HL-60/S4 treated with phorbol 12-myristate 13-acetate at 8.2 ng/mL for 4 days and 3 days (cell line): ENCODE results near the gene ATXN7L1.

Experiments used
- in situ Hi-C: fragments of 300-500 bp; cut with MboI; formaldehyde crosslinking; loops from 2 replicates; pipeline ENCODE4 v1.15.0; 2022; ENCODE audit warnings: low sequenced_read_pairs

ATXN7L1 gene

DNA sequence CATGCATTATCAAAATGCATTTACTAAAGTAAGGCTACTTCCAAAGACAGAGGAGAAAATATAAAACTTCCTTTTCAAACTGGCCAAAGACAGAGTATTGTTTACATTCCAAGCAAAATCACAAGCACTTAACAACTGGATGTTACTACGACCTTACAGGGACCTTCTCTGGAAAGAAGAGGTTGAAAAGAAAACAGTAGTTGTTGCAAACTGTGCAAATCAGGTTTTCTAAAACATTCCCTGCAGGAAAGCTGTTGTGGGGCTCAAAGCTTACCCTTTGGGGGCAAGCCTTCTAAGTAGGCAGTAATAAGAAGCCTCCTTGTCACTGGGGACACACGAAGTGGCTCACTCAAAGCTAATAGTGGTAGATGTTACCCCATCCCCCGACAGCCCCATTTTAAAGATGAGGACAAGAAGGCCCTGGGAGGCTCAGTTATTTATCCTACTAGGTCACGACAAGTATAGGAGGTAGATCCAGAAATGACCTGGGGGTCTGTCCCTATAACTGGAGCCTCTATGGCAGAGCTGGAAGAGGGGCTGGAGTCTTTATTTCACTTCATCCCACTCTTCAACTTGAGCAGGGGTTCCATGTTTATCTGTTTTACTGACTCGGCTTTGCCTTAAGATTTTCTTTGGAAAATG lies 46.6 kb downstream of the ATXN7L1 start:
- in situ Hi-C loops: no loop called here

DNA sequence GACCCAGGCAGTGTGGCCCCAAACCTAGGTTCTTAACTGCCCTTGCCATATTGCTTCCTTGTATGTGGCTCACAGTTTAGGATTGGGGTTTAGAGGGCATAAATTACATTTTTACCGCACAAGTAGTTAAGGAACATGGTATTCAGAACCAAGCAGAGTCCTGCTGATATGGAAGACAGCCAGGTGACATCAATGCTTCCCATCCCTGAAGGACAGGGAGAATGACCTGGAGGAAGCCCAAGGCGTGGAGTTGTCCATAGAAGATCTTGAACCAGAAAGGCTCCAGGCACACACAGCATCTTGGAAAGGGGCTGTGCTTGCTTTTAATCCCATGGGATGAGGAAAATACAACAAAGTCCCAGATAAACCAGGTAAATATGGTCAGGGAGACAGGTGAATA lies 48.3 kb downstream of the ATXN7L1 start:
- in situ Hi-C loops: no loop called here

DNA sequence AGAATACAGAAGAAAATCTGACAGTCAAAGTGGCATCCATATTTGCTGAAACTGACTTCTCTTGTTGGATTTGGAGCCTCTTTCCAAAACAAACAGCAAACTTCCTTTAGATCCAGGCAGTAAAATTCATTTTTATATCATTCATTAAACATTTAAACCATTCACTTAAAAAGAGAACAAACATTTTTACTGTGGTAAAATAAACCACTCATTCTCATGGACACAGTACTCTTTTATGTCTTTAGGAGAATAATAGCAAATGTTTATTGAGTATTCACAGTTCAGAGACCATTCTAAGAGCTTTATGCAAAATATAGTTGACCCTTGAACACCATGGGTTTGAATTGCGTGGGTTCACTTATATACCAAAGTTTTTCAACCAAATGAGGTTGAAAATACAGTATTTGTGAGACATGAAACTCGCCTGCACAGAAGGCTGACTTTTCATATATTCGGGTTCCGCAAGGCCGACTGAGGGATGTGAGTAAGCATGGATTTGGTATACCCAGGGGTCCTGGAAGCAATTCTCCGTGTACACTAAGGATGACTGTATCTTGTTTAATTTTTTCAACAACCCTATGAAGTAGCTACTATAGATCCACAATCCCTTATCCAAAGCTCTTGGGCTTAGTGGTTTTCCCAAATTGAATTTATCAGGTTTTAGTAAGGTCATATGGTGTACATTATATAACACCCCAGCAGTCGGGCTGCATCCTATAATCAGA lies 49.1 kb downstream of the ATXN7L1 start:
- in situ Hi-C loops: no loop called here

DNA sequence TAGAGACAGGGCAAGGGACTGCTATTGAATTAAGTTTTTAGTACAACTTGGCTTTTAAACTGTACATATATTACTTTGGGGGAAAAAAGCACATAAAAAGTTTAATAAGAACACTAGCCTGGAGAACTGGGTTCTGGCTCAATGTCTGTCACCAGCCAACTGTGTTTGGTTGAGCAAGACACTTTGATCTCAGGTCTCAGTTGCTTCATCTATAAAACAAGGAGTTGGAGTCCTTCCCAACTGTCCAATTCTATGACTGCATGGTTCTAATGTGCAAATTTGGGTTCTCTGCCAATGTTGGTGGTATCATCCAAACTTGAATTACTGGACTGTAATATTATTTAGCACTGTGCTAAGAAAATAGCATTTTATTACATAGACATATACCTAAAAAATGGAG lies 50.3 kb downstream of the ATXN7L1 start:
- in situ Hi-C loops: no loop called here

DNA sequence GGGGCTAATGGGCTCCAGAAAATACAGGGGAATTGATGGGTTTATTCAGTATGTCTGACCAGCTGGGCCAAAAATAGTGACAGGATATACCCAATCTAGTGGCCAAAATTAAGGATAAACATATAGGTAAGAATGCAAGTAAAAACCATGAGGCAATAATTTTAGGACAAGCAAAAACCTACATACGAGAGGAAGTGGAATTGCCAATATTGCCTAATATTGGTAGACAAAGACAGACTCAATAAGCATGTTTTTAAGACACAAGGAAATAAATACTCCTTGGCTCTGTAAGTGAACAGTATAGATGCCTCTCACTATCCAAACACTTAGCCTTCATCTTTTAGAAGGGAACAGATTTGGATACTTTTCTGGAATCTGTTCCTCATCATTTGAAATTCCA lies 51.0 kb downstream of the ATXN7L1 start:
- in situ Hi-C loops: no loop called here

DNA sequence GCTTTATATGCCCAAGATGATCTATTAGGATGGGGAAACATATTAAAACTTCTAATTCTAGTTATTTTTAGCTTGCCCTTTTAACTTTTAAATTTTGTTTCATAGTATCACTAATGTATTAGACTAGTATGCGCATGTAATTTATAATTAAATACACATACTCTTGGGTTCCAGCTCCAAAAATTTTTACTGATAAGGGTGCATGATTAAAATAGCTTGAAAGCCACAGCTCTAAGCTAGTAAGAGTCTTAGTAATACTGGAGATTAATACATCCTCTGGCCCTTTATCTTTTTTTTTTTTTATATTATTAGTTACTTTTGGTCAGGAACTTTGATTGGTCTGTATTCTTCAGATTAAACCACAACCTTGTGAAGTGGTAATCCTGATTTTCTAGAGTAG lies 53.6 kb downstream of the ATXN7L1 start:
- in situ Hi-C loops: no loop called here

DNA sequence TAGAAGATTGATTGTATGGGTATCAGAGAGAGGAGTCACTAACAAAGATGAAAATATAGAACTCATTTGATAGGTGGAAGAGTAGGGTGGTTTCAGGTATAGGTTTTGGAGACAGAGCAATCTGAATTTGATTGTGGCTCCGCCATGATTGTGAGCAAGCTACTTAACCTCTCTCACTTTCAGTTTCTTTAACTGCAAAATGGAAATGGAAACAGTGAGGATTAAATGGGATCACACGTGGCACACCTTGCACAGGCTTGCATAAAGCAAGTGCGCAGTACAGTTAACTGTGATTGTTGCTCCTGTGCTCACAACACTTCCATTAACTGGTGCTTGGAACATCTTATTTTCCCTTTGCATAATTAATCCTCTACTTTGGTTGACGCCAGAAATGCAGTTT lies 54.9 kb downstream of the ATXN7L1 start:
- in situ Hi-C loops: no loop called here

DNA sequence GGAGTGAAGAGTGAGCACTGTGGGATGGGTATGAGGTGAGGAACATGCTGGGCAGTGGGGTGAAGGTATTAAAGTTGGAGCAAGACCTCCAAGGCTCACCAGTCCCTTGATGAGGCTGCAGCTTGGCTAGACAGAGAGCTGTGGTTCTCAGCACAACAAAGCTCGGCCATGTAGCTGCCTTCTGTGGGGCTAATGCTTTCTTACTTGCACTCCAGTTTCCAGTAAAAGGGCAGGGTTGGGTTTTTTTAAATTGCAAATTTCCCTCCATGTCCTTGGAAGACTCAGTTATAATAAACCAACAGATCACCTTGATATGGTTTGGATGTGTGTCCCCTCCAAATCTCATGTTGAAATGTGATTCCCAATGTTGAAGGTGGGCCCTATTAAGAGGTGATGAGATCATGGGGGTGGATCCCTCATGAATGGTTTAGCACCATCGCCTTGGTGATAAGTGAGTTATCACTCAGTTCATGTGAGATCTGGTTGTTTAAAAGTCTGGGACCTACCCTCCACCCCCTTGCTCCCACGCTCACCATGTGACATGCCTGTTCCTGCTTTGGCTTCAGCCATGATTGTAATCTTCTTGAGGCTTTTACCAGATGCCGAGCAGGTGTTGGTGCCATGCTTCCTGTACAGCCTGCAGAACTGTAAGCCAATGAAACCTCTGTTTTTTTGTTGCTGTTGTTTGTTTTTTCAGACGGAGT lies 55.9 kb downstream of the ATXN7L1 start:
- in situ Hi-C loops: no loop called here

DNA sequence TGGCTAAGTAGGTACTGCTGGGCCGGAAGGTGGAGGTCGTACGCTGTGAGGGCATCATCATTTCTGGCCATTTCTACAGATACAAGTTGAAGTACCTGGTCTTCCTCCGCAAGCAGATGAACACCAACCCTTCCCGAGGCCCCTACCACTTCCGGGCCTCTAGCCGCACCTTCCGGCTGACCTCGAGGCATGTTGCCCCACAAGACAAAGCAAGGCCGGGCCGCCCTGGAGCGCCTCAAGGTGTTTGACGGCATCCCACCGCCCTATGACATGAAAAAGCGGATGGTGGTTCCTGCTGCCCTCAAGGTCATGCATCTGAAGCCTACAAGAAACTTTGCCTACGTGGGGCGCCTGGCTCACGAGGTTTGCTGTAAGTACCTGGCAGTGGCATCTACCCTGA lies 56.8 kb downstream of the ATXN7L1 start:
- in situ Hi-C loops: no loop called here

DNA sequence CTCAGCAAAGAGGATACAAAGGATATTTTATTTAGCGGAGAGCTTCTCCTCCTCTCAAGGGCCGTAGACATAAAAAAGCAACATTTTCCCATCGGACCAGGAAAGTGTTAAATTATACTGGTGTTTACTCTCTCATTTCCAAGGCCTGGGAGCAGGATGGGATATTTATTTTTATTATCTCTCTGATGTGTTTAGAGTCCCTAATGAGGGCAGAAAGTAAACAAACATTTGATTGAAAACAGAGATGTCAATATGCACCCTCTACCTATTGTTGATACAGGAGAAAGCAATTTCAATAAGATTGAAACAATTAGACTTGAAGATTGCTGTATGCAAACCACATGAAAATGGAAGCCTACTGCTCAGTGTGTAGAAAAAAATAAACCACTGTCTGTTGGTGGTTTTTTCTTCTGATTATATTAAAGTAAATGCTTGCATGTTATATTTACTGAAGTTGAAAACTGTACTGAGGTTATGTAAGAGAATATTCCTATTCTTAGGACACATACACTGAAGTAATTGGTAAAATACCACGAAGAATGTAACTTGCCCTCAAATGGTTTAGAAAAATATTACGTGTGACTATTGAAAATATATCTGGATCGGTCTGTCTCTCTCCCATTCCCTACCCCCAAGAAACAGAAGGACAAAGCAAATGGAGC lies 59.3 kb downstream of the ATXN7L1 start:
- in situ Hi-C loops: no loop called here

DNA sequence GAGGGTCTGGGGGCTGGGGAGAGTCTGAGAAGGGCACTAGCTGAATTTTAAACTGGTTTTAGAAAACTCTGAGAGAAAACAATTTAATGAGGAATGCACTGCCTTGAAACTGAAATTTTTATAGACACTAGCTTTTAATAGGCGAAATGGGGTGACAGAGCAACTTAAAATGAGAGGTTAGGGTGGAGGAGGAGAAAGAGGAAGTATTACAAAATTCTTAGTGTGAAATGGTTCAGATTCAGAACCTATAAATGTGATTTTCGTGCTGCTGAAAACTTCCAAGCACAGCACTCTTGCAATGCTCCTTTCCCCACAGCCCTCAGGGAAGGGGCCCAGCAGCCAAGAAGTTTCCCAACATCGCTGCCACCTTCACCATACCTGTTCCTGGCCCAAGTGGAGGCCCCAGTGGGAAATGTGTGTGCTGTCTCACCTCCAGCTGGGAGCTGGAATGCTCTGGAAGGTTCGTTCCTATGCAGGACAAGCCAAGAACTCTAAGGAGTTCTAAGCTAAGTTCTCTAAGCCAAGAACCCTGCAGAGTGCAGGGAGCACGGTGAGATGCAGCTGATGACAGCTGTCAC lies 60.0 kb downstream of the ATXN7L1 start:
- in situ Hi-C loops: no loop called here

DNA sequence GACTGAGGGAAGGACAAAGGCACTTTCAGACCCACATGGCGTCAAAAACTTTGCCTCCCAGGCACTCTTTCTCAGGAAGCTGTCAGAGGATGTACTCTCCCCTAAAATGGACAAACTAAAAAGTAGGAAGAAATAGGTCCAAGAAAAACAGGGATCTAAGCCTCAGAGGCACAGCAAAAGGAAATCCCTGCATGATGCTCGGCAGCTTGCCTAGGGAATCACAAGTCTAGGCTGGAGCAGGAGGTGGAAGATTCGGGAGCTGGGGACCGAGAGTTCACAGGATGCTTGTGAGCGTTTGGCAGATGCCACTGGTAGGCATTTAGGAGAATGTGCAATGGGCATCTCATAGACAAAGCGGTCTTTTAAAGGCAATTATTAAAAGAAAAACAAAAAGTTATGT lies 60.8 kb downstream of the ATXN7L1 start:
- in situ Hi-C loops: no loop called here

DNA sequence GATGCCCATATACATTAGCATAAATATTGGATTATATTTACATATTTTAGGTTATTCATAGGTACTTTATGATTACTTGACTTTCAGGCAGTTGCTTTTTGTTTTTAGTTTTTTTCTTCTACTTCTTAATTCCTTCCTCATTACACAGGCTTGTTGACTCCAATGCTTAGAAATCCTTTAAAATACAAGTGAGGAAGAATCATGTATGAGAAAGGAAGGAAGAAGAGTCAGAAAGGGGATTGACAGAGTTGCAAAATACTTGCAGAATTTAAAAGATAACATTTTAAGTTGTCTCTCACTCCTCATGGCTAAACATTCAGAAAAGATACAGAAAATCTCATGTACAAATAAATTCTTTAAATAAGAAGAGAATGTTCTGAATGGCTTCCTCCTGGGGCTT lies 61.9 kb downstream of the ATXN7L1 start:
- in situ Hi-C loops: no loop called here

DNA sequence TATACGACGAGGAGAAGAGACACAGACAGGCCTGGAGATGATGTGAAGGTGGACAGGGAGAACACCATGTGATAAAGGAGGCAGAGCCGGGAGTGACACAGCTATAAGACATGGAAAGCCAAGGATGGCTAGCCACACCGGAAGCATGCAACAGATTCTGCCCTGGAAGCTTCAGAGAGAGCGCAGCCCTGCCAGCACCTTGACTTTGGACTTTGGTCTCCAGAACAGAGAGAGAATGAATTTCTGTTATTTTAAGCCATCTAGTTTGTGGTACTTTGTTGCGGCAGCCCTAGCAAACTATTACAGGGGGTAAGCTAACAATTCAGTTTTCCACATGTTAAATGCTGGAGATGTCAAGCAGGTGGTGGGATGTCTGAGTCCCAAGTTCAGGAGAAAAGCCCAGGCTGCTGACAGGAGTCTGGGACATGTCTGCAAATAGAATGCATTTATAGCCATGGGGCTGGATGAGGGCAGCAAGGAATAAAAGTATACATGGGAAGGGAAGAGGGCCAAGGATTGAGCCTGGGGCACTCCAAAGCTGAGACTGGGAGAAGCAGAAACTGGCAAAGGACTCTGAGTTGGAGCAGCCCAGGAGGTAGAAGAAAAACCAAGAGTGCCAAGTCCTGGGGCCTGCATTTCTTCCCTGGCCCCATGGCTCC lies 65.1 kb downstream of the ATXN7L1 start:
- in situ Hi-C loops: no loop called here

DNA sequence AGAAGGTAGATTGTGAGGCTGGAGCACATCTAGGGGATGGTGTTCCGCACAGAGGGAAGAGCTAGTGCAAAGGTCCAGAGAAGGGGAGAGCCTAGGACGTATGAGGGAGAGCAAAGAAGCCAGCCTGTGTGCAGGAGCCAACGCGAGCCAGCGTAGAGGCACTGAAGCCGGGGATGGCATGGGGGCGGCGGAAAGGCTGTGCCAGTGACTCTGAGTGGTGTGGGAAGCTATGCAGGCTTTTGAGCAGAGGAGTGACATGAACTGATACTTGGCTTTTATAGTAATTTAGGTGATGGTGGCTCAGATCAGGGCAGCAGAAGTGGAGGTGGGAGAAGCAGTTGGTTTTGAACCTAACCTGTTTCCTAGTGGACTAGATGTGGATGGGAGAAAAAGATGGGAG lies 65.8 kb downstream of the ATXN7L1 start:
- in situ Hi-C loops: no loop called here

DNA sequence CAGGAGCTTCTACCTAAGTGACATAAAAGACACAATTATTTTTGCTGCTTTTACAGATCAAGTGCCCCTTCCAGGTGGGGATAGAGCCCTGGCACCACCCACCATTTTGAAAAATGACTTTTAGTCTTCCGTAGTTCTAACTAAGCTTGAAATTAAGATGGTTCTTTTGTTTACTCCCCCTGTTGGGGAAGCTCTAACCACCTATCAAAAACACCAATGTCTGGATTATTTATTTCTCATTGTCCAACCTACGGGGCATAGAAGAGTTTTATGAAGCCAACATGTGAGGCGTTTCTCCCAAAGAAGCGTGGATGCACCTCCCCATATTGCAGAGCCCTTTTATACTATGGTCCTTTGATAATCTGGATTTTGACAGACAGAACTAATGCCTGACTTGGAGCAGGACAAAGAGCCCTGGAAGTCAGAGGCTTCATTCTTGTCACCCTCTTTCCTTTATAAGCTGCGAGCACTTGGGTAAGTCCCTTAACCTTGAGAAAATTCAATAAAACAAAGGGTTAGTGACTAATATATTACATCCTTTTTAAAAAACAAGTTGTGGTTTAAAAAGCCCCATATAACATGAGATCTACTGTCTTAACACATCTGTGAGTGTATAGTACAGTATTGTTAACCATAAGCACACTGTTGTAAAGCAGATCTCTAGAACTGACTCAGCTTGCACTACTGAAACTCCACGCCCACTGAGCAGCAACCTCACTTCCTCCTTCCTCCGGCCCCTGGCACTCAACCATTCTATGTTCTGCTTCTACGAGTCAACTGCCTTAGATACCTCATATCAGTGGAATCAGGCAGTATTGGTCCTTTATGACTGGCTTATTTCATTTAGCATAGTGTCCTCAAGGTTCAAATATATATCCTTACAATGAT lies 67.5 kb downstream of the ATXN7L1 start:
- in situ Hi-C loops: no loop called here

DNA sequence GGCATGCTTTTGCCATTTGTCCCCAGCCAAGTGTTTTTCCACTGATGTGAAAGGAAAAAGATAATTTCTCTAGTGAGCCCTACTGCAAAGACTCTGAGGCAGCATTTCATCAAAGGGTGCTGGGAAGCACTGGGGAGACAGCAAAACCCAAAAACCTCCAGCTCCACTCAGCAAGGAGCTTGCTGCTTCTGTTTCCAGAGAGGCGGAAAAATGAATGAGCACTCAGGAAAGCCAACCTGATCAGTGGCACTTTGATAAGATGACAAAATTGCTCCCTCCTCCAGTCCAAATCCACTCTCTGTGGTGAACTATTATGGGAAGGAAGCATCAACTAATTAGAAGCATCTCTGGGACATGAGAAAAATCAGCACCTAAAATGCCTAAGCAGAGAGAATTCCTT lies 68.2 kb downstream of the ATXN7L1 start:
- in situ Hi-C loops: no loop called here

DNA sequence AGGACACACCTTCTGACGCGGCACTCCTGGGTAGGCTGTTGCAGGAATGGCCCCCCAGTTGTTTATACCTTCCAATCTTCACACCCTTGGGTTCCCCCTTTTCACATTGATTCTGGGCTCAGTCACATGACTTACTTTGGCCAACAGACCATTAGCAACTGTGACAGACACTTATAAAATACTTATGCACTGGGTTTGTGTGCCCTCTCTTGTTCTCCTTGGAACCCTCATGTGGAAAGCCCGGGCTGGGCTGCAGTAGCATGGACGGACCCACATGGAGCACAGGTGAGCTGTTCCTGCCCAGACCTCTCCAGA lies 69.0 kb downstream of the ATXN7L1 start:
- in situ Hi-C loops: no loop called here

DNA sequence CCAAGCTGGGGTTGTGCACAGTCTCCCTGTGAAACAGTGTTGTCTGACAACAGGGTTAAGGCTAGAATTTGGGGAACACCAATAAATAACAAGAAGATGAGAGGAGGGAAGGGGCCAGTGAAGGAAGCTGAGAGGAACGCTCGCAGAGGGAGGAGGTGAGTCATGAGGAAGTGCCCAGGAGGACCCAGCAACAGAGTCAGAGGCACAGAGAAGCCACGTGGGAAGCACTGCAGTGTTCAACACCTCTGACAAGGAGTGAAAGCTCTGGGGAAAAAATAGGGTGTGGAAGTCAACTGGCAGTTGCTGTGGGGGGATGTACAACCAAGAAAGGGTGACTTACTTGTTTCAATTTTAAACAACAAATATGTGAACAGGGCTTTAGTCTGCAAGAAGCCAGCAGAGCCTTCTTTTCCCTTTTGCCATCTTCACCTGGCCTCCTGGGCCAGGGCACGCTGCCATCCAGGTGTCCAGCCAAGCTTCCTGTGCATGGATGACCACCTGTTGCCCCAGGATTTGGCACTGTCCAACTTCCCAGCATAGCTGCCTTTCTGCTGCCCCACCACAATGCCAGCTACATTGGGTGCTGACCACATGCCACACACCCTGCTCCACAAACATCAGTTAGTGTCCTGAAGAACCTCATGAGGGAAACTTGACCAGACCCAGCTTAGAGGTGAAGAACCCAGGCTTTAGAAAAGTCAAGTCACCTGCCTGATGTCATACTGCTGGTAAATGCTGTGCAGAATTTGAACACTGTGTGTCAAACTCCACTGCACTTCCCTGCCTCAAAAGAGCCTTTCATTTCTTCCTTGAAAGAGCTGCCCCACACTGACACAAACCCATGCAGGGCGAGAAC lies 69.6 kb downstream of the ATXN7L1 start:
- in situ Hi-C loops: no loop called here
